ENCODE data around the gene SSBP3.

The SSBP3 gene

DNA sequence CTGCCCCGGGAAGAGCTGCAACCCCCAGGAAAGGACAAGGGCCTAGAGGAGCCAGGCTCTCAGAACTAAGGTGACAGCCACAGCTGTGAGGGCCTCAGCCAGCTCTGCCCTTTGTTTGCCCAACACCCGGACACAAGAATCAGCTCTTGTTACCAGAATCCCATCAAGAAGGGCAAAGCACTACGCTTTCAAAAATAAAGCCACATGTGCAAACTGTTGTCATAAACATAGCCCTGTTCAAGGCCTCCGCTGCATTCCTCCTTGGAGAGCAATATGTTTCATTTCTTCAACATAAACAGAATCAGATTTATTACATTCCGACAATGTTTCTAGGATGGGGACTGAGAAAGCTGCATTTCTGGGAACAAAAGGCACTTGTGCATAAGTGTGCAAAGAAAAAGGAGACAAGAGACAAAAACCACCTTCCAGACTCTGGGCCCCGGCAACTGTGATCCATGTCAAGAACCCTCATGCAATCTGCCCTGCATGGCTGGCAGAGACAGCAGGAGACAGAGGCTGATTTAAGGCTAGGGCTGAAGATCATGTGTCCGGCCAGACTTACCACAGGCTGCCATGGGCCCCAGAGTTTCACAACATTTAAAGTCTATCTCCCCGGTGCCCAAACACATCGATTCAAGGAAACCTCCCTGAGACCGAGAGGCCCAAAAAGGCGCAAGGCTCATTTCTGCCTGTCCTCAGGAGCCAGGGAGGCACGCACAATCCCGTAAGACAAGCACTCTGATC, 71.0 kb downstream of the SSBP3 start:
- in situ Hi-C loops (cut with MboI; ENCODE audit: low sequenced_read_pairs) = no loop called here

DNA sequence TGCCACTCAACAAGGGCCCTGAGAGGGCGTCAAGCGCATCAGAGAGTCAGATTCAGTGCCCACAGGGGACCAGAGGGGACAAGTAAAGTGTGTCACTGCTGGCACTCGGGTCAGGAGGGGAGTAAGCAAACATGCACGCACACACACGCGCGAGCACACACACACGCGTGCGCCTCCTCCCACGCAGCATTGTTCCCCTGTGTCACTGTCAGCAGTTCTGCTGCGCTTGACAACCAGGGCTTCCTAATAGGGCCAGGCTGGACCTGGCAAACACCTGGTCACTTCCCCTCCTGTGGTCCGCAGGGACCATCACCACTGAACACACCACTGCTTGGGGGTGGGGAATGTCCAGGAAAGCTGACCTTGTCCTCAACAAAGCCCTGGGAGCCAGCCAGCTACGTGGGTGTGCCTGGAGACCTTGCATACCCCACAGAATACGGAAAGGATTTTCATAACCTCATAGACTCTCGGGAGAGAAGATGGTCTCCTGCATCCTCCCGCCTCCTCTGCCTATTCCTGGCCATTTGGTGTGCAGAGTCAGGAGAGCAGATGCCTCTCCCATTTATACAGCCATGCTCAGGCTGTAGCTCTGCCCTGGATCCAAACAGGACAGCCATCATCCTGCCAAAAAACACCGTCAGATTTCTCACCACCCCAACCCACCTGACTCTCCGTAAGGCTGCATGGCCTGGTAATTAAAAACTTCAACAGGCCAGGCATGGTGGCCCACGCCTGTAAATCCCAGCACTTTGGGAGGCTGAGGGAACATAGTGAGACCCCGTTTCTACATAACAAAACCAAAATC, 73.2 kb downstream of the SSBP3 start:
- in situ Hi-C loops (cut with MboI; ENCODE audit: low sequenced_read_pairs) = no loop called here

DNA sequence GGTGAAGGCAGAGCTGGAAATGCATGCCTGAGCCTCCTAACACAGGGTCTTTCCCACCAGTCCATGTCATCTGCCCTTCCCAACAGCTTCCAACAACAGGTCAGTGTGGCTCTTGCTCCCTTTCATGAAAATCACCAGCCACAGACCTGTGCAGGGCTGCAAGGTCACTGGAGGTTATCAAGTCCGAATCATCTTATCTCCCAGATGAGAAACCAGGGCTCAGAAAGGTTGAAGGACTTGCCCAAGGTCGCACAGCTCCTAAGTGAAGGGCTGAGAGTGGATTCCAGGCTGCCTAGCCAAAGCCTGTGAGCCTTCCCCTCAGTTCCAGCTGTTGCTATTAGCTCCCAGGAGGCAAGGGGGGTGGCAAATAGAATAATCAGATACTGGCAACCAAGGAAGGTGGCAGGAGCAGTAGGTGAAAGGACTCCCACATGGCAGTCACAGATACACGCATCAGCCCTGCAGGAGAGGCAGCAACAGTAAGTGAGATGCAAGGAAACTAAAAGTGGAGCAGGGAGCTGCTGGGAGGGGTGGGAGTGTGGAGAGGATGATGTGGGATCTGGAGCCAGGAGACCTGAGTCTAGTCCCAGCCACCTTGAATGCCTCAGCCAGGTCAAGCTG, 74.2 kb downstream of the SSBP3 start:
- in situ Hi-C loops (cut with MboI; ENCODE audit: low sequenced_read_pairs) = no loop called here

DNA sequence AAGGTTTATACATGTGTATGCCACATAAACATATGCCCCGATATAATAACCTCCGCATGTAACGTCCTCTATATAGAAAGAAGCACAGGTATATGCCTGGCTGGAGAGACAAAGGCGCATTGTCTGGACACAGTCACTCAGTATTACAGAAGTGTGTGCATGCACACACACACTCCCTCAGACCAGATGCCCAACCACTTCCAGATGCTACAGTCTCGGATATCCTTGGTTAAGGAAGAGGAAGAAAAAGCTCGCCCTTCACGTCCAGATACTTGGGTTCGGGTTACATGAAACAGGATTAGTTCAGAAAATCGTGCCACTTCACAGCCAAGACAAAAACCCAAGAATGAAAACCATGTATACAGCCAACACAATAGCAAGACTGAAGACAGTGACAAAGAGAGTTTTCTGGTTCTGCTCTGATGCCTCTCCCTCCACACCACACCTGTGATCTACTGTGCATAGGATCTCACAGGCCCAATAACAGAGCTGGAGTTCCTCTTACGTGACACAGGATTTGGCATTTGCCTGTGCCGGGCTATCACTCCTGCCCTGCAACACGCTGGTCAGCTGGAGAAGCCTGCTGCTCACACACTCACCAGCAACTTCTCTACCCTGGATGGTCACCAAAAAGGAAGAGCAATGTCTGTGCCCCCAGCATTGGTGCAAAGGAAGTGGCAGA, 75.0 kb downstream of the SSBP3 start:
- in situ Hi-C loops (cut with MboI; ENCODE audit: low sequenced_read_pairs) = no loop called here

DNA sequence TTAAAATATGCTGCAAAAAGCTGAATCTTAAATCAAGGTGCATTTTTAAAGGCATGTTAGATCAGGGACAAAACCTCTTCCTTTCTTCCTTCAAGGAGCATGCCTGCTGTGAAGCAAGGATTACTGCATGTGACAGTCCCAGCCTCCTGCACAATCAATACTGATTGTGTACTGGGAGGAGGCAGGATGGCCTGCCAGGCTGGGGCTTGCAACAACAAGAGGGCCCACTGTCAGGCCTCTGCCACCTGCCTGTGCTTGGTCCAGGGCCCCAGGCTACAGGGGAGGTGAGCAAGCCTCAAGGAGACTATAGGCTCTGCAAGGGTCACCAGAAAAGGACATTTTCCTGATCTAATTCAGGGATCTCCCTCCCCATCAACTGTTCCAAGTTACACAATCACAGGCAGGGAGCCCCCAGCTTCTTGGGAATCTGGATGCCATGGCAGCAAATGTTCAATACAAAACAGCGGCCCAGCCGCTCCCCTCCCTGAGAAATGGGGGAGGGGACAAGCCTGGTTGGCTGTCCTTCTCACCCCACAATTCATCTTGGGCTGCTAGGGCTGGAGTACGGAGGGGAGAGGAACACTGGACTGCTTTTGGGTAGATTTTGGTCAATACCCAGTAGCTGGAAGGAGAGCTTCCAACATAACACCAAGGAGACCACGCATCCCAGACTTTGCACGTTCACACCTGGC, 76.7 kb downstream of the SSBP3 start:
- in situ Hi-C loops (cut with MboI; ENCODE audit: low sequenced_read_pairs) = no loop called here

DNA sequence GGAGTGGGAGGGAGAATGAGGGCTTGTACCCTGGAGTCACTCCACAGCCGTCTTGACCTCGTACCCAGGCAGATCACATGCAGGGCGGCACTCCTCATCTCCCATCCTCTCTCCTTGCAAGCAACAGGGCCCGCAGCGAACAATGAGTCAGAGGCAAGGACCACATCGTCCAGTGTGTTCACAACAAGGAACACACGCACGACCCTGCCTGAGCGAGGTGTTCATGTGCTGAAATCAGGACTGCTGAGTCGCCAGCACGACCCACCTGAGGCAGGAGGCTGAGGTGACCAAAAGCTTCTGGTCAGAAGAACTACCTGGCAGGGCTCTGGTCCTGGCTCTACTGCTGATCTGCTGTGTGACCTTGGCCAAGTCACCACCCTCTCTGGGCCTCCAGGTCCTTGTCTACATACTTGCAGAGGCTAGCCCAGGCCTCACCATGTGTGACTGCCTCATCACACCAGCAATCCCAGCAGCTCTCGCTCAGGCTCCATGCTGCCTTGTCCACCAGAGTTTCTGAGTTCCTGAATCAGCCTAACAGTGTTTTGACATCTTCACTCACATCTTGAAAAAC, 78.0 kb downstream of the SSBP3 start:
- in situ Hi-C loops (cut with MboI; ENCODE audit: low sequenced_read_pairs) = no loop called here

DNA sequence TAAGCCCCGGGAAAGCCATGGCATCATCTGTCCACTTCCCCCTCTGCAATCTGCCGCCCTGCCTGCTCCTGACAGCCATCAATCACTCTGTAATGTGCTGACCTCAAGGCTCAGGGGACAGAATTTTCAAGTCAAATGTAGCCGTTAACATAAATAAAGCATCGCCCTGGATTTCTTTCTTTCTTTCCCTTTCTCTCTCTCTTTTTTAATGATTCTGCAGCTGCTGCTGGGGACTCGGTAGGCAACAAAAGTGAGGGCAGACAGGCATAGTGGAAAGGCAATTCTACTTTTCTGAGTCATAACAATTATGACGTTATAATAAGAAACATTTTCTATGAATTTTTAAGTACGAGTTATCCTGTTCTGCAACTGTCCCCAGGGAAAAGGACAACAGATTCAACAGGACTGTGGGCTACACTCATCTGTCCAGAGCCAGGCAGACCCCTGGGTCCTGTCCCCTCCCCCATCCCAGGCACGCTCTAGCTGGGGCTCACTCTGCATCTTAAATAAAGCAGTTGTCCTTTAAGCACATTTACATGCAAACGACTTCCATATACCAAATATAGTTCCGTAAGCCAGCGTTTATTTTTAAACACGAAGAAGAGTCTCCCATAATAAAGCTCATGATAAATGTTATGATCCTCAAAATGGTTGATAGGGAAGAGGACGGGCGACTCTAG, 78.7 kb downstream of the SSBP3 start:
- in situ Hi-C loops (cut with MboI; ENCODE audit: low sequenced_read_pairs) = no loop called here

DNA sequence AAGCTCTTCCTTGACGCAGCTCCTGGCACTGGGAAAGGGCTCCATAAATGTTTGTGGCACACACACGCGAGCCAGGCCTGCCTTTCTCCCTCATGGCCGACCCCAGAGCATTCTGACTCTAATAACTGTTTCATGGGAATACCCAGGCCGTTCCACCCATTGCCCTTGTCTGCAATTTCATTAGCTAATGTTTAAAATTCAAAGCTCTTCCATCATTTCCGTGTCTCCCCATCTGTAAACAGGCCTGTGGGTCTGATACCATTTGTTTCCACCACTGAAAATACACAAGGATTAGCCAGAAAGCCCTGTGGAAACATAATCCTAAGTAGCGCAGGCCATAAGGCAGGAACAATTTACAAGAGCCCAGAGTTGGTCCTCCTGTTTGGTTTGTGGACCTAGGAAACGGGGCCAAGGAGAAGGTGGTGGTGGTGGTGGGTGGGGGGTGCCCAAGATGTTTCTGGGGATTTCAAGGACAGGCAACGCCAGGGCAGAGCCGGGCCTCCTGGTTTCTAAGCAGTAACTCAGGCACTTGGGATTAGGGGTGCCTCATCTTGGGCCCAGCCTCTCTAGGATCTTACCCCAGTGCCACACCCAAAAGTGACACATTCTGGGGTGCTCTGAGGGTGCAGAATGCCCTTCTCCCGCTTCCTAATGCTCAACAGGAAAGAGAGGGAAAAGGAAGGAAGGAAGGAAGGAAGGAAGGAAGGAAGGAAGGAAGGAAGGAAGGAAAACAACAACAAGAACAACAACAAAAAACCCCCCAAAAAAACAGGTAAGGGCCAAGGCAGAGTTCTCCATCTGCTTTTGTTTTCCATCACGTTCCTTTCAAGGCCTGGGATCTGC, 79.4 kb downstream of the SSBP3 start:
- in situ Hi-C loops (cut with MboI; ENCODE audit: low sequenced_read_pairs) = no loop called here

DNA sequence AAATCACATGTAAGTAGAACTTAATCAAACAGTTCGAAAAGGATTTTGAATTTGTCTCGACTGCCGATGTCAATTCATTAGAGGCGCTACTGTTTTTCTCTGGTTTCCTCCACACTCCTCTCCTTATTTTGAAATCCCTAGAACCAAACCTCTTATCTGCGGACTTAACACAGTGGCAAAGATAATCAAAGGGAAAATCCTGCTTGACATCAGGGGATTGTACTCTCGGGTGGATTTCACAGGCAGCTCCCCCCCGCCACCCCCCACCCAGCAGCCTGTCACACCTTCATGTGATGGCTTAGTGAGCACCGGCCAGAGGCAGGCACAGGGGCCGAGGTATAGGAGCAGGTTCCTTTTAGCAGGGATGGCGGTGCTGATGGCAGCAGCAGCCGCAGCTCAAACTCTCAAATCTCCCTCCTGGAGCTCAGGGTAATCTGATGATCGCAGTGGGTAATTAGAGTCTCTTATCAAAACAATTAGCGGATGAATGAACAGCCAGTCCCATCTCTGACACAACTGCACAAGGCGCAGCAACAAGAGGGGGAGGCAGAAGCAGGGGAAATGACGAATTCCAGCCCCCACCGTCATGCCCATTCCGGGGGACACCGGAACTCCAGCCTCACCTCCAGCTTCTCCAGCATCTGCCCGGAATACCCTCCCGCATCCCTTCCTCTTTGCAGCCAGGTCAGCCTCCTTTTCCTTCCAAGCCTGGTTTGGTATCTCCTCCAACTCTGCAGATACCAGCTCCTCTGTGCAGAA, 80.3 kb downstream of the SSBP3 start:
- in situ Hi-C loops (cut with MboI; ENCODE audit: low sequenced_read_pairs) = no loop called here

DNA sequence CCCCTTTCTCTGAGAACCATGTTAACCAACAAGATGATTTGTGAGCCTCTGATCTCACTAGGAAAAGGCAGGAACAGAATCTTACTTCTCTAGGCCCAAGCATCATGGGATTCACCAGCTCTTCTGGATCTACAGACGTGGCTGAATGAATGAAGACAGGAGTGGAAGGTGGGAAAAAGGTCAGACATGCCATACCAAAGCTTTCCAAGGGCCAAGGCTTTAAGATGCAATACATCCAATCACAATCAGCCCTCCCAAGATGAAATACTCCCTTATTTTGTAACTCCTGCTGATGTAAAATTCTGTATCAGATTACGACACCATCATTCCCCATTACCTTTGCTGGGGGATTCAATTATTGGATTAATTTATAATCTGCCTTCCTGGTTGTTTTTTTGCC, 80.9 kb downstream of the SSBP3 start:
- in situ Hi-C loops (cut with MboI; ENCODE audit: low sequenced_read_pairs) = no loop called here

DNA sequence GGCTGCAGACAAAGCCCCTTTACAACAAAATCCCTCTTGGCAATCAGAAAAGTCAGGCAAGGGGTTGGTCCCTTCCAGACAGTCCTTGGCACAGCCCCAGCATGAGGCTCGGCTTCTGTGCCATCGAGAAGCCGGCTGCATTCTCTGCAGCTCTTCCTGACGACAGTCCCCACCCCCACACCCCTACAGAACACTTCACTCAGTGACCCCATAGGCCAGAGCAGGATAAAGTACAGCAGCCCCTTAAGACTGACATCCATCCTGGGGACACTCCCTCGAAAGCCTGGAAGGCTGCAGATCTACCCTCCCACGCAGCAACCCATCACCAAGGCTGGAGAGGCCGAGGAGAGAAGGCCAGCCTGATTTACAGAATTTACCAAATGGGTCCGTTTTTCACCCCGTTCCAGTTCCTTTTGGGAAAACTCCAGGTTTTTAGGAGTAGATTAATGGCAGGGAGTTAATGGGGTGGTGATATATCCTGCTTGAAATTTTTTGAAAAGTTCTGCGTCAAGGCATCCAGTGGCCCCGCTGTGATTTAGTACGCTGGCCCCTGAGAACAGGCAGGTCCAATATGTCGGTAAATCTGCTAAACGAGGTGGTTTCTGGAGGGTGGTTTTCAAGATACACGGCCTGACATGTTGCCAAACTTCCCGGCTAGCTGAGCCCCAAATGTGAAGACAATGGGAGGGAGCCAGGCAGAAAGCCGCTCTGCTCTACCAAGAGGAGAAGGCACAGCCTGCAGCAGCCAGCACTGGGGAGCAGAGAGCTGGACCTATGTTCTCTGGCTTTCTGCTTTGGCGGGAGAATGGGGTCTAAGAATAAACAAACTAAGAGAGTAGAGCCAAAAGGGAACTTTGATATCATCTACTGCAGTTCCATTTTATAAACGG, 81.7 kb downstream of the SSBP3 start:
- in situ Hi-C loops (cut with MboI; ENCODE audit: low sequenced_read_pairs) = no loop called here

DNA sequence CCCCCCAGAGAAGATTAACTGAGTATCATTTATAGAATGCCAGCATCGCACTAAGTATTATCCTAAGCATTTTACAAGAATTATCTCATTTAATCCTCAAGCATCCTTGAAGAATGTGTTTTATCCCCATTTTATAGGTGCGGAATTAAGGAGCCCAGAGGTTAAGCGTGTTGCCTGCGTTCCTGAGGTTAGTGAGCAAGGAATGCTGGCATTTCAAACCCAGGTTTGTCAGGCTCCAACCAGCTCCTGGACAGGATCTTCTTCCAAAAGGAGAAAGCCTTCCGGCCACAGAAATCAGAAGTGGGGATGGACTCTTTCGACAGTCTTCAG, 82.3 kb downstream of the SSBP3 start:
- in situ Hi-C loops (cut with MboI; ENCODE audit: low sequenced_read_pairs) = no loop called here

DNA sequence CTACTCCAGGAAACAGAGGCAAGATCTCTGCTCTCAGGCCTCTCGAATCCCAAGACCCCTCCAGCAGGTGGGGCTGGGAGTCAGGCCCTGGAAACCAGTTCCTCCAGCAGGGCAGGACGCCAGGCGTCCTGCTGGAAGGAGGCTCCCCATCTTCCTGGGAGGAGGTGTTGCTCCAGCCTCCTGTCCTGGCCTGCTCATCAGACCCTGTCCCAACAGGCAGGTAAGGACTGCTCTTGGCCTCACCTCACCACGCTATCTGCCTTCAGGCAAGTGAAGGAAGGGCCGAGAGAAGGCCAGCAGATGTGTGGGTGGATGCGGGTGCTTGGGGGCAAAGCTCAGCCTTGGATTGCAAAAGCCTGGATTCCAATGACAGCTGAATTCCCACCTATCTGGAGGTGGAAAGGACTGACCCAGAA, 82.9 kb downstream of the SSBP3 start:
- in situ Hi-C loops (cut with MboI; ENCODE audit: low sequenced_read_pairs) = no loop called here

DNA sequence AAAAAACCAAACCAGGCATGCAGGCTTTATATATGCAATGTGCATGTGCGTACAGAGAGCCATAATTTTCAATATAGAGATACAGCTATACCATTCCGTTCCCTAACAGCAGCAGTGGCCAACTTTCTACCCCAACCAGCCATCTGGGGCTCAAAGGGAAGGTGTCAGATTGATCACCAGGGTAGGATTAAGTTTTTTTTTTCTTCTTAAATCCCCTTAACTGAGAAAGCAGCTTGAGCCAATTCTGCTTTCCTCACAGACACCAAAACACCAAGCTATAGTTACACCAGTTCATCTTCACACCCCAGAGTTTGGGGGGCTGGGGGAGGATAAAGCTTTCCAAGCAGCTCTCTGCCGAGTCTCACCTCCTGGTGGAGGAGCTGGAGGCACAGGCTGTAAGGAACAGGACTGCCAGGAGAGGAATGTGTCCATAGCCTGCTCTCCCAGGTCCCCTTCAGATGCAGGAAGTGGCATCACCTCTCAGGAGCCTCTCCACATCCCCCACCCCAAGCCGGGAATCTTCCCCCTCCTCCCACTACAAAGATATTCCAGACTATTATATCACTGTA, 87.9 kb downstream of the SSBP3 start:
- in situ Hi-C loops (cut with MboI; ENCODE audit: low sequenced_read_pairs) = no loop called here

DNA sequence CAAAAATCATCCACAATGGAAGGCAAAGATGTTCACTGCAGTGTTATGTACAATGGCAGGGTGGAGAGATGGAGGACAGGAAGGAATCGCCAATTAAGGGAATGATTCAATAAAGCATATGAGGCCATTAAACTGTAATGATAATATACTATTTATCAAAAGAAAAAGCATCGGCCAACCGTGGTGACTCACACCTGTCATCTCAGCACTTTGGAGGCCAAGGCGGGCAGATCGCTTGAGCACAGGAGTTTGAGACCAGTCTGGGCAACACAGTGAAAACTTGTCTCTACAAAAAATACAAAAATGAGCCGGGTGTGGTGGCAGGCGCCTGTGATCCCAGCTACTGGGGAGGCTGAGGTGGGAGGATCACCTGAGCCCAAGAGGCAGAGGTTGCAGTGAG, 89.1 kb downstream of the SSBP3 start:
- in situ Hi-C loops (cut with MboI; ENCODE audit: low sequenced_read_pairs) = no loop called here

DNA sequence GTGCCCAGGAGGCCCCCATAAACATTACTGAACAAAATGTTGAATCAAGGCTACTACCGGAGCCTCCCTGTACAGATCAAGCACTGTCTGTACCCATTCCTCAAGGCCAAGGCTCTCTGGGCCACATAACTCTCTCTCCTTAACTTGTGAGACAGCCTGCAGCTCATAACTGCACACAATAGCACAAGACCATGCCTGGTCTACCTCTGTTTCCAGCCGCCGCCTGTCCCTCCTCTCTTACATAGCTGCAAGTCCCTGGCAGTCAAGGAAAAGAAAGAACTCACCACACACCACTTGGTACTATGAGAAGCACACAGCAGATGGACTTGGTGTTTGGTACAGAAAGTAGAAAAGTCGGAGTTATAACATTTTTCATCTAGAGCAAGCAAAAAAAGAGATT, 91.1 kb downstream of the SSBP3 start:
- in situ Hi-C loops (cut with MboI; ENCODE audit: low sequenced_read_pairs) = no loop called here

DNA sequence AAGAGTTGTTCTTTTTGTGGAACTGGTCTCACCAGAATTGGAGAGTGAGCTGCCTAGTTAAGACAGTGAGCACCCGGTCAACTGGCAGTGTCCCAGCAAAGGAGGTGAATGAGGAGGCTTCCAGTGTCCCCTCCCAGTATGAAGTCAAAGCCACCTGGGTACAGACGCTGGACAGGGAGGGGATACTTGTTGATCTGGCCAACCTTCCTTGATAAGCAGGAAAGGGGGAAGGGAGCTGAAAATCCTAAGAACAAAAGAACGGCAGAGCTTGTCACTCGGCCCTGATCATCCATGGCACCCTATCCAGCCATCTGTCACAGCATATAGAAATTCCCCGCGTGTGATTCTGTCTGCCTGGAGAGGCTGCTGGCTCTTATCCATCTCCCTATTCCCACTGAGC, 91.5 kb downstream of the SSBP3 start:
- in situ Hi-C loops (cut with MboI; ENCODE audit: low sequenced_read_pairs) = no loop called here

Data from hTERT RPE-1 (cell line).